H7 (cell line): ENCODE results near the gene CCDC66. TPM values are rescaled to one million over a fixed set of nuclear protein-coding genes. Genes with fewer than 3 reads are reported as not detected.
"Not testable (repeated sequence)": the region's sequence is repeated elsewhere in the genome, so short reads cannot be mapped to it uniquely, and the experiment has no call there.

Experiments
- DNase-seq: peaks from one replicate; pipeline ENCODE4 v3.0.0; 2012
- H3K27me3 ChIP-seq: 2 replicates; pipeline ENCODE4 v1.6.0; 2011; ENCODE audit warnings: mild to moderate bottlenecking, low read length; ENCODE audit not compliant: control insufficient read depth, insufficient read depth
- H3K36me3 ChIP-seq: replicated peaks from 2 replicates; pipeline ENCODE4 v1.5.1; 2011; ENCODE audit warnings: low read length; ENCODE audit not compliant: control insufficient read depth, insufficient read depth
- H3K4me3 ChIP-seq: 2 replicates; pipeline ENCODE4 v1.5.1; 2011; ENCODE audit warnings: low read depth, mild to moderate bottlenecking, control low read depth, low read length, moderate library complexity; ENCODE audit not compliant: insufficient read depth
- total RNA-seq: library from RNA; depleted of rRNA; stranded (reverse); fragments of >200 nt; shearing (Covaris generic); gene quantifications from 2 replicates; pipeline ENCODE4 v1.2.3, GENCODE V29; 2014

The CCDC66 gene
- total RNA-seq, 1 experiment from 2014 or later = 13.2 TPM

- not testable (repeated sequence) for H3K27me3 ChIP-seq, DNase-seq, H3K4me3 ChIP-seq, H3K36me3 ChIP-seq
These were observed 51.5 kb downstream of the CCDC66 start for GRCh38 chr3:56608479-56608878.

- Histone ChIP-seq H3K27me3 (no peaks in the 10 kb centered on the region), H3K4me3 (no peak overlapping the region), H3K36me3 (no peaks in the 10 kb centered on the region; the same call in 1 of the 2 replicates)
- no peak for DNase-seq
These were observed 53.8 kb downstream of the CCDC66 start for GRCh38 chr3:56610669-56611335.

GRCh38 chr3:56611364-56611763 is 54.4 kb downstream of the CCDC66 start:
- Histone ChIP-seq H3K4me3 (no peak overlapping the region), H3K27me3 (no peaks in the 10 kb centered on the region), H3K36me3 (no peaks in the 10 kb centered on the region; the same call in 1 of the 2 replicates)
- no peak for DNase-seq

- Histone ChIP-seq H3K4me3 (no peak overlapping the region), H3K36me3 (peaks cover 1% of the 10 kb centered on the region; the same call in 1 of the 2 replicates), H3K27me3 (no peaks in the 10 kb centered on the region)
- no peak for DNase-seq
These were observed 55.2 kb downstream of the CCDC66 start for GRCh38 chr3:56612146-56612545.

- H3K27me3 ChIP-seq = no peaks in the 10 kb centered on the region
- no peak for DNase-seq
- H3K36me3 ChIP-seq = peaks cover 1% of the 10 kb centered on the region
- H3K4me3 ChIP-seq = no peak overlapping the region
These were observed 56.0 kb downstream of the CCDC66 start for GRCh38 chr3:56613016-56613415.

- Histone ChIP-seq H3K27me3 (no peaks in the 10 kb centered on the region), H3K36me3 (peaks cover 3% of the 10 kb centered on the region), H3K4me3 (no peak overlapping the region)
- DNase-seq = no peak
These were observed 59.6 kb downstream of the CCDC66 start for GRCh38 chr3:56616478-56617006.

- DNase-seq = no peak
- Histone ChIP-seq H3K4me3 (no peak overlapping the region), H3K36me3 (peaks cover 4% of the 10 kb centered on the region), H3K27me3 (no peaks in the 10 kb centered on the region)
These were observed 63.4 kb downstream of the CCDC66 start for GRCh38 chr3:56620371-56620770.

GRCh38 chr3:56621681-56622080 is 64.7 kb downstream of the CCDC66 start:
- Histone ChIP-seq H3K27me3 (no peaks in the 10 kb centered on the region), H3K4me3 (no peak overlapping the region), H3K36me3 (peaks cover 3% of the 10 kb centered on the region)
- no peak for DNase-seq

GRCh38 chr3:56622381-56622780 is 65.4 kb downstream of the CCDC66 start:
- DNase-seq = no peak
- Histone ChIP-seq H3K36me3 (peaks cover 3% of the 10 kb centered on the region), H3K4me3 (no peak overlapping the region), H3K27me3 (no peaks in the 10 kb centered on the region)

- peaks cover 3% of the 10 kb centered on the region for H3K36me3 ChIP-seq
- H3K4me3 ChIP-seq = no peak overlapping the region
- DNase-seq = no peak
- no peaks in the 10 kb centered on the region for H3K27me3 ChIP-seq
These were observed 67.8 kb downstream of the CCDC66 start for GRCh38 chr3:56624725-56625124.

GRCh38 chr3:56629047-56629446 is 72.1 kb downstream of the CCDC66 start:
- DNase-seq = no peak
- Histone ChIP-seq H3K4me3 (no peak overlapping the region), H3K36me3 (peaks cover 3% of the 10 kb centered on the region)

GRCh38 chr3:56629451-56629850 is 72.5 kb downstream of the CCDC66 start:
- no peaks in the 10 kb centered on the region for H3K27me3 ChIP-seq
- peaks cover 3% of the 10 kb centered on the region for H3K36me3 ChIP-seq

More at GRCh38 chr3:56629047-56629446, 72.1 kb downstream of the CCDC66 start:
- H3K27me3 ChIP-seq = no peaks in the 10 kb centered on the region

GRCh38 chr3:56630966-56631365 is 74.0 kb downstream of the CCDC66 start:
- no peaks in the 10 kb centered on the region for H3K27me3 ChIP-seq
- H3K4me3 ChIP-seq = no peak overlapping the region
- DNase-seq = no peak
- H3K36me3 ChIP-seq = peaks cover 3% of the 10 kb centered on the region

More at GRCh38 chr3:56629451-56629850, 72.5 kb downstream of the CCDC66 start:
- no peak overlapping the region for H3K4me3 ChIP-seq
- no peak for DNase-seq

GRCh38 chr3:56633181-56633580 is 76.2 kb downstream of the CCDC66 start:
- DNase-seq = no peak
- no peaks in the 10 kb centered on the region for H3K27me3 ChIP-seq
- H3K4me3 ChIP-seq = no peak overlapping the region
- peaks cover 3% of the 10 kb centered on the region for H3K36me3 ChIP-seq
